Fibroblast of gingiva (primary cell): ENCODE results near the gene FRMD4A.
A peak's percentile ranks its signal among the peaks of the same experiment; 100 is the strongest.
"Not testable (repeated sequence)": the region's sequence is repeated elsewhere in the genome, so short reads cannot be mapped to it uniquely, and the experiment has no call there.

Experiments
- DNase-seq: peaks from one replicate; pipeline ENCODE4 v3.0.0-alpha.2; 2011; ENCODE audit warnings: low read depth

FRMD4A gene

GRCh38 chr10:13719425-13719824, 611.3 kb downstream of the FRMD4A start:
- no peak for DNase-seq

- no peak for DNase-seq
These were observed 611.9 kb downstream of the FRMD4A start for GRCh38 chr10:13718820-13719219.

GRCh38 chr10:13717936-13718772, 612.6 kb downstream of the FRMD4A start:
- DNase-seq: peak; percentile 83

GRCh38 chr10:13717571-13717935, 613.2 kb downstream of the FRMD4A start:
- no peak for DNase-seq

- DNase-seq: peak; percentile 21
These were observed 614.3 kb downstream of the FRMD4A start for GRCh38 chr10:13716081-13717071.

GRCh38 chr10:13715596-13715995, 615.1 kb downstream of the FRMD4A start:
- DNase-seq: not testable (repeated sequence)

GRCh38 chr10:13715100-13715499, 615.6 kb downstream of the FRMD4A start:
- DNase-seq: no peak

- DNase-seq: peak; percentile 91
These were observed 617.7 kb downstream of the FRMD4A start for GRCh38 chr10:13712837-13713581.

- no peak for DNase-seq
These were observed 618.3 kb downstream of the FRMD4A start for GRCh38 chr10:13712476-13712836.

GRCh38 chr10:13711291-13711690, 619.4 kb downstream of the FRMD4A start:
- DNase-seq: no peak

GRCh38 chr10:13709931-13710650, 620.6 kb downstream of the FRMD4A start:
- peak; percentile 53 for DNase-seq

- DNase-seq: no peak
These were observed 622.3 kb downstream of the FRMD4A start for GRCh38 chr10:13708256-13708990.

GRCh38 chr10:13707156-13707881, 623.4 kb downstream of the FRMD4A start:
- DNase-seq: peak; percentile 86

- DNase-seq: no peak
These were observed 624.1 kb downstream of the FRMD4A start for GRCh38 chr10:13706604-13707003.

GRCh38 chr10:13706175-13706574, 624.5 kb downstream of the FRMD4A start:
- DNase-seq: no peak

- DNase-seq: no peak
These were observed 625.1 kb downstream of the FRMD4A start for GRCh38 chr10:13705526-13706174.

- DNase-seq: no peak
These were observed 625.8 kb downstream of the FRMD4A start for GRCh38 chr10:13704964-13705363.

- no peak for DNase-seq
These were observed 626.7 kb downstream of the FRMD4A start for GRCh38 chr10:13703997-13704536.

- no peak for DNase-seq
These were observed 627.5 kb downstream of the FRMD4A start for GRCh38 chr10:13703101-13703818.
